Spleen (tissue), 11 donors: Measurements from ENCODE around the gene KRABD2.
A peak's percentile ranks its signal among the peaks of the same experiment; 100 is the strongest.
"Not testable (repeated sequence)": the region's sequence is repeated elsewhere in the genome, so short reads cannot be mapped to it uniquely, and the experiment has no call there.

ENCODE experiments used
- DNase-seq: peaks from one replicate; pipeline ENCODE4 v3.0.0-alpha.2; 2020
- H3K27ac ChIP-seq, 8 donors: fragments of 200-600 bp; sonication (generic) in 7 of 8; 1 replicate in 4 of 8; 2 replicates in 4 of 8; pipeline versions ENCODE4 v1.5.0 to v1.8.0; 2016 to 2021; ENCODE audit warnings: inconsistent platforms in 4 of 8, mild to moderate bottlenecking in 4 of 8, moderate library complexity in 1 of 8
- H3K27me3 ChIP-seq, 7 donors: fragments of 200-600 bp; sonication (generic) in 6 of 7; replicated peaks in 1 of 7; 1 replicate in 4 of 7; 2 replicates in 3 of 7; pipeline versions ENCODE4 v1.5.0 to v1.8.0; 2016 to 2021; ENCODE audit warnings: inconsistent platforms in 3 of 7, mild to moderate bottlenecking in 1 of 7
- H3K36me3 ChIP-seq, 6 donors: fragments of 200-600 bp; sonication (generic) in 5 of 6; 1 replicate in 4 of 6; 2 replicates in 2 of 6; pipeline versions ENCODE4 v1.5.0 to v1.8.0; 2016 to 2021; ENCODE audit warnings: inconsistent platforms in 2 of 6
- H3K4me1 ChIP-seq, 6 donors: fragments of 200-600 bp; sonication (generic) in 5 of 6; 1 replicate in 3 of 6; 2 replicates in 3 of 6; pipeline versions ENCODE4 v1.5.0 to v1.8.0; 2016 to 2021; ENCODE audit warnings: inconsistent platforms in 3 of 6
- H3K4me3 ChIP-seq, 8 donors: fragments of 200-600 bp; sonication (generic) in 7 of 8; 1 replicate in 4 of 8; 2 replicates in 4 of 8; pipeline versions ENCODE4 v1.5.0 to v1.8.0; 2016 to 2021; ENCODE audit warnings: inconsistent platforms in 4 of 8, mild to moderate bottlenecking in 4 of 8, moderate library complexity in 2 of 8
- H3K9me3 ChIP-seq, 8 donors: fragments of 200-600 bp; sonication (generic) in 7 of 8; 1 replicate in 4 of 8; 2 replicates in 4 of 8; pipeline versions ENCODE4 v1.5.0 to v1.8.0; 2016 to 2021; ENCODE audit warnings: inconsistent platforms in 4 of 8
- POLR2A ChIP-seq, 3 donors: fragments of 450-650 bp; IDR thresholded peaks; one replicate each; pipeline ENCODE4 v1.5.1; 2017; ENCODE audit warnings: antibody characterized with exemption in 3 of 3, mild to moderate bottlenecking in 1 of 3
- POLR2AphosphoS5 ChIP-seq, 3 donors: sonication (generic); formaldehyde crosslinking; IDR thresholded peaks; one replicate each; pipeline ENCODE4 v1.5.1; 2017; ENCODE audit warnings: antibody characterized with exemption in 3 of 3
- WGBS, 5 donors: extraction: QIAGEN DNeasy Blood & Tissue Kit in 3 of 5; methylation state at CpG; one replicate each; pipeline versions ENCODE4 v1.1.5 to v1.1.7; 2013 to 2018; 5-methylcytosine and 5-hydroxymethylcytosine counted together
- intact Hi-C: fragments of 100-400 bp; cut with DNase I; formaldehyde crosslinking; loops from one replicate; pipeline ENCODE4 v1.15.0; 2023; ENCODE audit warnings: low total_unique reads
- TF ChIP-seq, protein P1 (sequence below), 11 experiments: fragments of 200-600 bp in 7 of 11; fragments of 450-650 bp in 4 of 11; sonication (generic) in 4 of 11; IDR thresholded peaks in 8 of 11; conservative IDR thresholded peaks in 3 of 11; 1 replicate in 7 of 11; 2 replicates in 4 of 11; pipeline versions ENCODE4 v1.4.0 to v1.8.0; 2016 to 2021; ENCODE audit warnings: antibody characterized with exemption in 11 of 11, inconsistent platforms in 4 of 11, mild to moderate bottlenecking in 1 of 11
- donor health status: healthy with polysubstance abuse.
- donor health status: DM: no; HTN: no; CAD: no; lungs with moderate emphysema.
- donor health status: DM: no; HTN: no; CAD: no.
- donor health status: Bipolar disorder and iron deficiency.
- donor health status: healthy.
- donor health status: DM: no; HTN: no; CAD: no.
- donor health status: DM: yes; HTN: yes; CAD: no.

The KRABD2 gene

DNA sequence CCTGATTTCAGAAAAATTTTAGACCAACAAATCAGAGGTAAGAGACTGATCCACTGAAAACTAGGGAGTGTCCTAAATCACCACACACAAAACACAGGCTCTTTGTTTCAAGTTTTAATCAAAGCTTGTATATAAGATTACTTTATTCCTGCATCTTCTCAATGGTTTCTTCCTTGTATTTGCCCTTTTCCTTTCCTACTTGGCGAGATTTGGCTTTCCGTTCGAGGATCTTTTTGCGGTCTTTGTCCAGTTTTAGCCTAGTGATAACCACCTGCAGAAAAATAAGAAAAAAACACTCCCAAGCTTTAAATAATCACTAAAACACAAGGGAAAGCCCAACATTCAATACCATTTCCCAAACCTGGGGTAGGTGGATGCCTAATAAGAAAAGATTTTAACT is 918 bp upstream of the KRABD2 start:
- 85 to 95% (median 92%) methylated on average over 4 of the region's 4 CpGs for whole genome bisulfite sequencing, 5 donors

DNA sequence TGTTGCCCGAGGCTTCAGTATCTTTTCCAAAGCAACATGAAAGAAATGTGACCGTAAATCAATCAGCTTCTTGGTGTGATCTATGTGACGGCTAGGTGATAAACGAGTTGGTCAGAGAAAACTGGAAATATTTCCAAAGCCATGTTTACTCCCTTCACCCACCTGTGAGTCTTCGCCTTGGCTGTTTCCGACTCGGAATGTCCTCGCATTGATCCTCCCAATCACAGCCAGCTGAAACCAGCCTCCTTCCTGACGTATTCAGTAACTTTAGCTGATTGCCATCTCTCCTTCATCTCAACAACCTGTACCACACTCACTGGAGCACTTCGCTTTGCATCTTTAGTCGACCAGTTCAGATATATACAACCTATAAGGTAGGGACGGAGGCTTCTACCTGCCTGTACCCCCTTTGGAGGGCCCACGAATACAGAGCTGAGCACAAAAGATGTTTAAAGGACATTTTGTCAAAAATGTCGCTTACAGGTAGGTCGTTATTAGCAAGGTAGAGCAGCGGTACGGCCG is 705 bp downstream of the KRABD2 start:
- TF ChIP-seq POLR2A (IDR thresholded peaks at IDR 0.05) (no peak), POLR2AphosphoS5 (IDR thresholded peaks at IDR 0.05) (no peak)
- TF ChIP-seq, protein P1, sequence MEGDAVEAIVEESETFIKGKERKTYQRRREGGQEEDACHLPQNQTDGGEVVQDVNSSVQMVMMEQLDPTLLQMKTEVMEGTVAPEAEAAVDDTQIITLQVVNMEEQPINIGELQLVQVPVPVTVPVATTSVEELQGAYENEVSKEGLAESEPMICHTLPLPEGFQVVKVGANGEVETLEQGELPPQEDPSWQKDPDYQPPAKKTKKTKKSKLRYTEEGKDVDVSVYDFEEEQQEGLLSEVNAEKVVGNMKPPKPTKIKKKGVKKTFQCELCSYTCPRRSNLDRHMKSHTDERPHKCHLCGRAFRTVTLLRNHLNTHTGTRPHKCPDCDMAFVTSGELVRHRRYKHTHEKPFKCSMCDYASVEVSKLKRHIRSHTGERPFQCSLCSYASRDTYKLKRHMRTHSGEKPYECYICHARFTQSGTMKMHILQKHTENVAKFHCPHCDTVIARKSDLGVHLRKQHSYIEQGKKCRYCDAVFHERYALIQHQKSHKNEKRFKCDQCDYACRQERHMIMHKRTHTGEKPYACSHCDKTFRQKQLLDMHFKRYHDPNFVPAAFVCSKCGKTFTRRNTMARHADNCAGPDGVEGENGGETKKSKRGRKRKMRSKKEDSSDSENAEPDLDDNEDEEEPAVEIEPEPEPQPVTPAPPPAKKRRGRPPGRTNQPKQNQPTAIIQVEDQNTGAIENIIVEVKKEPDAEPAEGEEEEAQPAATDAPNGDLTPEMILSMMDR (IDR thresholded peaks at IDR 0.05 in 8 of 11, conservative IDR thresholded peaks at IDR 0.05 in 3 of 11) = no peak
- Histone ChIP-seq H3K4me3 (peak overlapping the region; percentile 55 to 79 (median 68)), H3K27ac (peak overlapping the region in 7 of 8 donors; percentile 83 to 91 (median 86)), H3K27me3 (no peaks in the 10 kb centered on the region), H3K36me3 (peaks cover 0 to 55% (median 39%) of the 10 kb centered on the region in 6 donors), H3K9me3 (no peaks in the 10 kb centered on the region), H3K4me1 (peaks cover 18 to 57% (median 46%) of the 10 kb centered on the region in 6 donors)
- 29 to 39% (median 36%) methylated on average over 18 of the region's 18 CpGs for WGBS, 5 donors
- intact Hi-C loops = no loop called here
- no peak for DNase-seq

More for the DNA sequence above, 918 bp upstream of the KRABD2 start:
- Histone ChIP-seq H3K9me3 (no peaks in the 10 kb centered on the region), H3K36me3 (peaks cover 0 to 54% (median 49%) of the 10 kb centered on the region in 6 donors), H3K4me3 (no peak overlapping the region), H3K27me3 (no peaks in the 10 kb centered on the region), H3K27ac (peak overlapping the region in 5 of 8 donors; percentile 86 to 91 (median 87)), H3K4me1 (peaks cover 34 to 73% (median 62%) of the 10 kb centered on the region in 6 donors)
- DNase-seq = no peak
- no peak for TF ChIP-seq POLR2A (IDR thresholded peaks at IDR 0.05)
- TF ChIP-seq, protein P1 (IDR thresholded peaks at IDR 0.05 in 8 of 11, conservative IDR thresholded peaks at IDR 0.05 in 3 of 11) = no peak
- TF ChIP-seq POLR2AphosphoS5 (IDR thresholded peaks at IDR 0.05) = no peak
- intact Hi-C loops = no loop called here

DNA sequence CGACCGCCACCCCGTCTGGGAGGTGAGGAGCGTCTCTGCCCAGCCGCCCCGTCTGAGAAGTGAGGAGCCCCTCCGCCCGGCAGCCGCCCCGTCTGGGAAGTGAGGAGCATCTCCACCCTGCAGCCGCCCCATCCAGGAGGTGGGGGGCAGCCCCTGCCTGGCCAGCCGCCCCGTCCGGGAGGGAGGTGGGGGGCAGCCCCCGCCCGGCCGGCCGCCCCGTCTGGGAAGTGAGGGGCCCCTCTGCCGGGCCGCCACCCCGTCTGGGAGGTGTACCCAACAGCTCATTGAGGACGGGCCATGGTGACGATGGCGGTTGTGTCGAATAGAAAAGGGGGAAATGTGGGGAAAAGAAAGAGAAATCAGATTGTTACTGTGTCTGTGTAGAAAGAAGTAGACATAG is 2.6 kb downstream of the KRABD2 start:
- H3K9me3 ChIP-seq, H3K27me3 ChIP-seq, H3K27ac ChIP-seq, intact Hi-C loops, H3K4me3 ChIP-seq, DNase-seq: not testable (repeated sequence)
- peaks cover 10 to 50% (median 31%) of the 10 kb centered on the region in 6 donors for H3K4me1 ChIP-seq
- peaks cover 0 to 51% (median 29%) of the 10 kb centered on the region in 6 donors for H3K36me3 ChIP-seq
- 94 to 97% (median 96%) methylated on average over 12 to 26 of the region's 26 CpGs for WGBS, 5 donors

DNA sequence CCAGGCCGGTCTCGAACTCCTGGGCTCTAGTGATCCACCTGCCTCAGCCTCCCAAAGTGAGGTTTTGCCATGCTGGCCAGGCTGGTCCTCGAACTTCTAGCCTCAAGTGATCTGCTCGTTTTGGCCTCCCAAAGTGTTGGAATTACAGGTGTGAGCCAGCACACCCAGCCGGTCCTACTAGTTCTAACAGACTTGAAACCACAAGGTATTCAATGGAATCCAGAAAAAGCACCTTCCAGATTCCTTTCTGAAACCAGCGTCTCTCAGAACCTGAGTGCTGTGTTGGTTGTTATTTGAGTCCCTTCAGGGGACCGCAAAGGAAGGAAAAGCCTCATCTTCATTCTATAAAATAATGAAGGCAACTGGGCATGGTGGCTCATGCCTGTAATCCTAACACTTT is 4.1 kb downstream of the KRABD2 start:
- no peak overlapping the region for H3K4me3 ChIP-seq
- peaks cover 10 to 37% (median 27%) of the 10 kb centered on the region in 6 donors for H3K4me1 ChIP-seq
- WGBS, 5 donors = 92 to 97% (median 94%) methylated on average over 7 of the region's 7 CpGs
- H3K27me3 ChIP-seq = no peaks in the 10 kb centered on the region
- DNase-seq = no peak
- no peaks in the 10 kb centered on the region for H3K9me3 ChIP-seq
- no peak overlapping the region for H3K27ac ChIP-seq
- H3K36me3 ChIP-seq = peaks cover 0 to 46% (median 17%) of the 10 kb centered on the region in 6 donors
- intact Hi-C loops = no loop called here
- TF ChIP-seq POLR2AphosphoS5 (IDR thresholded peaks at IDR 0.05) (no peak), POLR2A (IDR thresholded peaks at IDR 0.05) (no peak)
- TF ChIP-seq, protein P1 (IDR thresholded peaks at IDR 0.05 in 8 of 11, conservative IDR thresholded peaks at IDR 0.05 in 3 of 11) = no peak
